K562 (cell line): Measurements from ENCODE around the gene BTBD2. TPM values are rescaled to one million over a fixed set of nuclear protein-coding genes. Genes with fewer than 3 reads are reported as not detected.

ENCODE experiments used
- ATF3 ChIP-seq, 2 experiments: fragments of 450-650 bp in 1 of 2; sonication (generic) in 1 of 2; formaldehyde crosslinking in 1 of 2; IDR thresholded peaks in 1 of 2; conservative IDR thresholded peaks in 1 of 2; 2 replicates each; pipeline versions ENCODE4 v1.6.1 to v1.8.1; 2016 to 2023; ENCODE audit warnings: mild to moderate bottlenecking in 2 of 2, moderate library complexity in 2 of 2, inconsistent platforms in 1 of 2, missing genetic modification reagents in 1 of 2
- BRF2 ChIP-seq: IDR thresholded peaks from 3 replicates; pipeline ENCODE4 v1.6.1; 2011; ENCODE audit warnings: borderline replicate concordance, mild to moderate bottlenecking; ENCODE audit not compliant: insufficient read length, insufficient read depth
- CBX1 ChIP-seq: sonication (generic); IDR thresholded peaks from 2 replicates; pipeline ENCODE4 v1.6.1; 2016; ENCODE audit warnings: antibody characterized with exemption, low read depth, mild to moderate bottlenecking
- CBX2 ChIP-seq: fragments of 200-600 bp; sonication (generic); IDR thresholded peaks from one replicate; pipeline ENCODE4 v1.6.1; 2012; ENCODE audit warnings: mild to moderate bottlenecking, low read length, inconsistent platforms; ENCODE audit not compliant: insufficient read depth, poor library complexity, severe bottlenecking
- CHD2 ChIP-seq: IDR thresholded peaks from 2 replicates; pipeline ENCODE4 v1.6.1; 2011; ENCODE audit warnings: low read depth, low read length
- EP400 ChIP-seq: fragments of 450-650 bp; IDR thresholded peaks from 2 replicates; pipeline ENCODE4 v1.6.1; 2017; ENCODE audit warnings: antibody characterized with exemption, mild to moderate bottlenecking, moderate library complexity
- ETV1 ChIP-seq: fragments of 450-650 bp; conservative IDR thresholded peaks from 2 replicates; pipeline ENCODE4 v1.6.1; 2016; ENCODE audit warnings: missing genetic modification characterization, control low read depth, low read depth, missing compliant biosample characterization
- FOS ChIP-seq: IDR thresholded peaks from 3 replicates; pipeline ENCODE4 v1.6.1; 2011; ENCODE audit not compliant: insufficient read length; ENCODE audit errors: extremely low read depth
- GABPB1 ChIP-seq: sonication (generic); formaldehyde crosslinking; IDR thresholded peaks from 2 replicates; pipeline ENCODE4 v1.8.0; 2022; ENCODE audit warnings: mild to moderate bottlenecking, missing genetic modification reagents
- HBP1 ChIP-seq: fragments of 450-650 bp; formaldehyde crosslinking; IDR thresholded peaks from 2 replicates; pipeline ENCODE4 v1.4.0; 2022; ENCODE audit warnings: missing genetic modification characterization
- HEY1 ChIP-seq: fragments of 250-450 bp; sonication (Bioruptor Pico); IDR thresholded peaks from 2 replicates; pipeline ENCODE4 v1.5.0; 2020; ENCODE audit warnings: mild to moderate bottlenecking, moderate library complexity, borderline replicate concordance
- KLF16 ChIP-seq: IDR thresholded peaks from 2 replicates; pipeline ENCODE4 v1.6.1; 2016; ENCODE audit warnings: antibody characterized with exemption
- LEF1 ChIP-seq: fragments of 450-650 bp; IDR thresholded peaks from 2 replicates; pipeline ENCODE4 v1.6.1; 2016; ENCODE audit warnings: mild to moderate bottlenecking
- MXD1 ChIP-seq: fragments of 250-450 bp; sonication (Bioruptor Pico); IDR thresholded peaks from 2 replicates; pipeline ENCODE4 v1.8.0; 2021; ENCODE audit warnings: borderline replicate concordance, mild to moderate bottlenecking, moderate library complexity; ENCODE audit not compliant: poor library complexity, severe bottlenecking
- PCBP1 ChIP-seq: fragments of 200-400 bp; formaldehyde crosslinking; IDR thresholded peaks from 2 replicates; pipeline ENCODE4 v1.6.1; 2018; ENCODE audit warnings: mild to moderate bottlenecking, low read depth, low read length; ENCODE audit not compliant: poor library complexity, severe bottlenecking
- POLR2G ChIP-seq: fragments of 200-400 bp; formaldehyde crosslinking; IDR thresholded peaks from 2 replicates; pipeline ENCODE4 v1.6.1; 2017; ENCODE audit warnings: low read depth, mild to moderate bottlenecking, antibody characterized with exemption, low read length, moderate library complexity
- PREB ChIP-seq: sonication (generic); formaldehyde crosslinking; IDR thresholded peaks from 2 replicates; pipeline ENCODE4 v1.8.1; 2023; ENCODE audit warnings: mild to moderate bottlenecking, missing genetic modification reagents
- ZNF232 ChIP-seq: sonication (generic); formaldehyde crosslinking; IDR thresholded peaks from 2 replicates; pipeline ENCODE4 v1.8.0; 2022; ENCODE audit warnings: mild to moderate bottlenecking, missing genetic modification reagents
- ZNF512 ChIP-seq: IDR thresholded peaks from 2 replicates; pipeline ENCODE4 v1.6.1; 2016; ENCODE audit warnings: missing genetic modification characterization, missing compliant biosample characterization
- ZNF589 ChIP-seq: fragments of 200-800 bp; sonication (Bioruptor generic); IDR thresholded peaks from 2 replicates; pipeline ENCODE4 v1.6.1; 2016; ENCODE audit warnings: low read depth, missing genetic modification characterization, missing compliant biosample characterization
- polyA plus RNA-seq, 8 experiments: library from polyadenylated mRNA; depleted of rRNA in 4 of 8; stranded (reverse) in 5 of 8; unstranded in 3 of 8; fragments of >200 nt; fragmentation: Nextera tagmentation in 2 of 8; fragmentation: Illumina TruSeq in 1 of 8; extraction: Ambion mirVana in 2 of 8; extraction: Trizol in 1 of 8; gene quantifications; 2 replicates each; pipeline versions ENCODE4 v1.2.1 to v1.2.3, GENCODE V29; 2011 to 2014; ENCODE audit warnings: inconsistent platforms in 1 of 8, missing spikeins in 1 of 8
- total RNA-seq, 7 experiments: library from RNA; depleted of rRNA in 6 of 7; stranded (reverse); fragments of >200 nt in 6 of 7; fragmentation: Illumina TruSeq in 2 of 7; extraction: Trizol in 2 of 7; gene quantifications; 2 replicates each; pipeline versions ENCODE4 v1.2.1 to v1.2.3, GENCODE V29; 2011 to 2021; ENCODE audit warnings: low replicate concordance in 1 of 7

BTBD2 gene
- total and polyA plus RNA-seq, 9 of the 15 experiments (the other 6 are each of a cell fraction or from before 2014, with no cell fraction given): 0.10 to 15.6 (median 6.9) TPM

- TF ChIP-seq ETV1 (tag) (peak; percentile 54), BRF2 (no peak), LEF1 (no peak), HBP1 (CRISPR knock-in tag) (no peak), KLF16 (no peak), ZNF589 (CRISPR knock-in tag) (no peak), PCBP1 (no peak), GABPB1 (no peak; the same call in 1 of the 2 replicates), EP400 (no peak), ATF3 (IDR thresholded peaks at IDR 0.05) (peak; percentile 46), ATF3 (CRISPR knock-in tag; conservative IDR thresholded peaks at IDR 0.05) (no peak), FOS (no peak), ZNF232 (CRISPR knock-in tag) (no peak), PREB (CRISPR knock-in tag) (no peak), MXD1 (no peak), POLR2G (peak; percentile 70), ZNF512 (tag) (no peak), CBX1 (peak; percentile 82), CBX2 (no peak), CHD2 (peak; percentile 67), HEY1 (no peak)
These were observed 19.4 kb upstream of the BTBD2 start (continued) for GRCh38 chr19:2034729-2035589.
